C4-2B (cell line): Measurements from ENCODE around the gene GRM7.

Experiments
- ZFX ChIP-seq: fragments of 450-650 bp; IDR thresholded peaks from 2 replicates; pipeline ENCODE4 v1.6.1; 2017
- TF ChIP-seq, protein P1 (sequence below): fragments of 450-650 bp; conservative IDR thresholded peaks from 2 replicates; pipeline ENCODE4 v1.5.1; 2017; ENCODE audit warnings: mild to moderate bottlenecking

DNA sequence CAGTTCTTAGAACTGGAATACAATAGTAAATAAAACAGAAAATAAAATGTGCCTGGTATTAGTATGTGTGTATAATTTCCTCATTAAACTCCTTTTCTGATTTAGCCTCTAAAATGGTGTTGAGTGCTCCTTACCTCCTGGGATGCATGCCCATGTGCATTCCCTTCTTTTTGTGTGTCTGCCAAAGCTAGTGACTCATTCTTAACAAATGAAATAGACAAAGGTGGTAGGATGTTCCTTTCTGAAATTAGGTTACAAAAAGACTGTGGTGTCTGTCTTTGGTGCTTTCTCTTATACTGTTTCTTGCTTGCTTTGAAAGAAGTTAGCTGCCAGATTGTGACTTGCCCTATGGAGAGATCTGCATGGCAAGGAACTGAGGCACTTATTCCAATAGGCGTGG is 623.7 kb downstream of the GRM7 start:
- TF ChIP-seq, protein P1, sequence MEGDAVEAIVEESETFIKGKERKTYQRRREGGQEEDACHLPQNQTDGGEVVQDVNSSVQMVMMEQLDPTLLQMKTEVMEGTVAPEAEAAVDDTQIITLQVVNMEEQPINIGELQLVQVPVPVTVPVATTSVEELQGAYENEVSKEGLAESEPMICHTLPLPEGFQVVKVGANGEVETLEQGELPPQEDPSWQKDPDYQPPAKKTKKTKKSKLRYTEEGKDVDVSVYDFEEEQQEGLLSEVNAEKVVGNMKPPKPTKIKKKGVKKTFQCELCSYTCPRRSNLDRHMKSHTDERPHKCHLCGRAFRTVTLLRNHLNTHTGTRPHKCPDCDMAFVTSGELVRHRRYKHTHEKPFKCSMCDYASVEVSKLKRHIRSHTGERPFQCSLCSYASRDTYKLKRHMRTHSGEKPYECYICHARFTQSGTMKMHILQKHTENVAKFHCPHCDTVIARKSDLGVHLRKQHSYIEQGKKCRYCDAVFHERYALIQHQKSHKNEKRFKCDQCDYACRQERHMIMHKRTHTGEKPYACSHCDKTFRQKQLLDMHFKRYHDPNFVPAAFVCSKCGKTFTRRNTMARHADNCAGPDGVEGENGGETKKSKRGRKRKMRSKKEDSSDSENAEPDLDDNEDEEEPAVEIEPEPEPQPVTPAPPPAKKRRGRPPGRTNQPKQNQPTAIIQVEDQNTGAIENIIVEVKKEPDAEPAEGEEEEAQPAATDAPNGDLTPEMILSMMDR, result no peak
- no peak for TF ChIP-seq ZFX
